K562 (cell line): ENCODE data around the gene SMCO3. TPM values are rescaled to one million over a fixed set of nuclear protein-coding genes. Genes with fewer than 3 reads are reported as not detected.

Source experiments
- ARID2 ChIP-seq: fragments of 450-650 bp; IDR thresholded peaks from 2 replicates; pipeline ENCODE4 v1.6.1; 2017; ENCODE audit warnings: antibody characterized with exemption, mild to moderate bottlenecking
- CEBPG ChIP-seq, 3 experiments: fragments of 200-800 bp in 1 of 3; sonication (Bioruptor generic) in 1 of 3; sonication (generic) in 1 of 3; formaldehyde crosslinking in 1 of 3; IDR thresholded peaks in 2 of 3; conservative IDR thresholded peaks in 1 of 3; 2 replicates each; pipeline versions ENCODE4 v1.6.1 to v1.8.0; 2016 to 2022; ENCODE audit warnings: missing compliant biosample characterization in 2 of 3, missing genetic modification characterization in 2 of 3, mild to moderate bottlenecking in 1 of 3, missing genetic modification reagents in 1 of 3
- CXXC5 ChIP-seq: fragments of 250-450 bp; sonication (Bioruptor Pico); IDR thresholded peaks from 2 replicates; pipeline ENCODE4 v1.8.0; 2022; ENCODE audit warnings: inconsistent platforms, mild to moderate bottlenecking, moderate library complexity
- FOS ChIP-seq: IDR thresholded peaks from 3 replicates; pipeline ENCODE4 v1.6.1; 2011; ENCODE audit not compliant: insufficient read length; ENCODE audit errors: extremely low read depth
- LEF1 ChIP-seq: fragments of 450-650 bp; IDR thresholded peaks from 2 replicates; pipeline ENCODE4 v1.6.1; 2016; ENCODE audit warnings: mild to moderate bottlenecking
- NR3C1 ChIP-seq: sonication (generic); formaldehyde crosslinking; IDR thresholded peaks from 2 replicates; pipeline ENCODE4 v1.8.1; 2022; ENCODE audit warnings: missing genetic modification reagents
- PYGO2 ChIP-seq: fragments of 450-650 bp; IDR thresholded peaks from 2 replicates; pipeline ENCODE4 v1.6.1; 2016; ENCODE audit warnings: mild to moderate bottlenecking, missing genetic modification characterization, moderate library complexity, missing compliant biosample characterization
- SMC3 ChIP-seq: conservative IDR thresholded peaks from 2 replicates; pipeline ENCODE4 v1.6.1; 2011; ENCODE audit warnings: low read depth, low read length, improper control_type of control experiment; ENCODE audit not compliant: insufficient read depth
- ZFP30 ChIP-seq: fragments of 250-450 bp; sonication (Bioruptor Pico); IDR thresholded peaks from 2 replicates; pipeline ENCODE4 v1.8.0; 2022; ENCODE audit warnings: moderate library complexity, mild to moderate bottlenecking, inconsistent platforms, borderline replicate concordance
- polyA plus RNA-seq, 8 experiments: library from polyadenylated mRNA; depleted of rRNA in 4 of 8; stranded (reverse) in 5 of 8; unstranded in 3 of 8; fragments of >200 nt; fragmentation: Nextera tagmentation in 2 of 8; fragmentation: Illumina TruSeq in 1 of 8; extraction: Ambion mirVana in 2 of 8; extraction: Trizol in 1 of 8; gene quantifications; 2 replicates each; pipeline versions ENCODE4 v1.2.1 to v1.2.3, GENCODE V29; 2011 to 2014; ENCODE audit warnings: inconsistent platforms in 1 of 8, missing spikeins in 1 of 8
- total RNA-seq, 7 experiments: library from RNA; depleted of rRNA in 6 of 7; stranded (reverse); fragments of >200 nt in 6 of 7; fragmentation: Illumina TruSeq in 2 of 7; extraction: Trizol in 2 of 7; gene quantifications; 2 replicates each; pipeline versions ENCODE4 v1.2.1 to v1.2.3, GENCODE V29; 2011 to 2021; ENCODE audit warnings: low replicate concordance in 1 of 7
- TF ChIP-seq, protein P1 (sequence below): fragments of 450-650 bp; IDR thresholded peaks from 2 replicates; pipeline ENCODE4 v1.6.1; 2016; ENCODE audit warnings: borderline replicate concordance
- TF ChIP-seq, protein P2 (sequence below), 2 experiments: fragments of 450-650 bp in 1 of 2; IDR thresholded peaks; 2 replicates each; pipeline ENCODE4 v1.6.1; 2011 to 2017; ENCODE audit warnings: low read depth in 2 of 2, antibody characterized with exemption in 1 of 2, borderline replicate concordance in 1 of 2, low read length in 1 of 2, mild to moderate bottlenecking in 1 of 2, mixed read lengths in 1 of 2; ENCODE audit not compliant: control insufficient read depth in 1 of 2
- TF ChIP-seq, protein P3 (sequence below): fragments of 450-650 bp; conservative IDR thresholded peaks from 2 replicates; pipeline ENCODE4 v1.6.1; 2016; ENCODE audit warnings: missing genetic modification characterization, low read depth, mild to moderate bottlenecking, control low read depth, missing compliant biosample characterization

The SMCO3 gene
- total and polyA plus RNA-seq, 9 of the 15 experiments (the other 6 are each of a cell fraction or from before 2014, with no cell fraction given) = 0.10 to 0.14 TPM; not detected in 7

DNA sequence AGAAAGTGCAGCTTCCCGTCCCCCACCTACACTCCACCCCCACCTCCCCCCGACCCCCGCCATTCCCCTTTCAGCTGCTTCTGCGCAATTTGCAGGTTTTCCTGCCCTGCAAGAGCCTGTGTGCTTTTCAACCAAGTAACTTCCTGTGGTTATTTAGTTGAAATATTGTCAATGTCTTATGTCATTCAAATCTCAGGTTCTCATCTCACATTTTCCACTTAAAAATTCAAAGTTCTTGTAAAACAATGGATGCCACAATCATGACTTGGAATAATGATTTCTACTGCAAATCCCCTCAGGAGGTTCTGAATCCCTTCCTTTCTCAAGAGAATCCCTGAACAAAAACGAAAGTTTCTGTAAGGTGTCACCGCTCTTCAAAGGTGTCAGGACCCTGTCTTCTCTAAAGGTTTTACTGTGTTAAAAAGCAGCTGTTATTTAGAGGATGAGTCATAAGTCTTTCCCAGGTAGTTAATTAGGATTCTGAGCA, 42.3 kb downstream of the SMCO3 start (continued):
- no peak for TF ChIP-seq SMC3
- TF ChIP-seq, protein P1, sequence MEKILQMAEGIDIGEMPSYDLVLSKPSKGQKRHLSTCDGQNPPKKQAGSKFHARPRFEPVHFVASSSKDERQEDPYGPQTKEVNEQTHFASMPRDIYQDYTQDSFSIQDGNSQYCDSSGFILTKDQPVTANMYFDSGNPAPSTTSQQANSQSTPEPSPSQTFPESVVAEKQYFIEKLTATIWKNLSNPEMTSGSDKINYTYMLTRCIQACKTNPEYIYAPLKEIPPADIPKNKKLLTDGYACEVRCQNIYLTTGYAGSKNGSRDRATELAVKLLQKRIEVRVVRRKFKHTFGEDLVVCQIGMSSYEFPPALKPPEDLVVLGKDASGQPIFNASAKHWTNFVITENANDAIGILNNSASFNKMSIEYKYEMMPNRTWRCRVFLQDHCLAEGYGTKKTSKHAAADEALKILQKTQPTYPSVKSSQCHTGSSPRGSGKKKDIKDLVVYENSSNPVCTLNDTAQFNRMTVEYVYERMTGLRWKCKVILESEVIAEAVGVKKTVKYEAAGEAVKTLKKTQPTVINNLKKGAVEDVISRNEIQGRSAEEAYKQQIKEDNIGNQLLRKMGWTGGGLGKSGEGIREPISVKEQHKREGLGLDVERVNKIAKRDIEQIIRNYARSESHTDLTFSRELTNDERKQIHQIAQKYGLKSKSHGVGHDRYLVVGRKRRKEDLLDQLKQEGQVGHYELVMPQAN = no peak
- TF ChIP-seq NR3C1 (CRISPR knock-in tag) = no peak
- TF ChIP-seq PYGO2 (tag) = no peak
- TF ChIP-seq FOS = no peak
- no peak for TF ChIP-seq ZFP30 (CRISPR knock-in tag)
- no peak for TF ChIP-seq LEF1
- no peak for TF ChIP-seq CXXC5 (CRISPR knock-in tag)
- TF ChIP-seq ARID2 = no peak
- TF ChIP-seq, protein P2, sequence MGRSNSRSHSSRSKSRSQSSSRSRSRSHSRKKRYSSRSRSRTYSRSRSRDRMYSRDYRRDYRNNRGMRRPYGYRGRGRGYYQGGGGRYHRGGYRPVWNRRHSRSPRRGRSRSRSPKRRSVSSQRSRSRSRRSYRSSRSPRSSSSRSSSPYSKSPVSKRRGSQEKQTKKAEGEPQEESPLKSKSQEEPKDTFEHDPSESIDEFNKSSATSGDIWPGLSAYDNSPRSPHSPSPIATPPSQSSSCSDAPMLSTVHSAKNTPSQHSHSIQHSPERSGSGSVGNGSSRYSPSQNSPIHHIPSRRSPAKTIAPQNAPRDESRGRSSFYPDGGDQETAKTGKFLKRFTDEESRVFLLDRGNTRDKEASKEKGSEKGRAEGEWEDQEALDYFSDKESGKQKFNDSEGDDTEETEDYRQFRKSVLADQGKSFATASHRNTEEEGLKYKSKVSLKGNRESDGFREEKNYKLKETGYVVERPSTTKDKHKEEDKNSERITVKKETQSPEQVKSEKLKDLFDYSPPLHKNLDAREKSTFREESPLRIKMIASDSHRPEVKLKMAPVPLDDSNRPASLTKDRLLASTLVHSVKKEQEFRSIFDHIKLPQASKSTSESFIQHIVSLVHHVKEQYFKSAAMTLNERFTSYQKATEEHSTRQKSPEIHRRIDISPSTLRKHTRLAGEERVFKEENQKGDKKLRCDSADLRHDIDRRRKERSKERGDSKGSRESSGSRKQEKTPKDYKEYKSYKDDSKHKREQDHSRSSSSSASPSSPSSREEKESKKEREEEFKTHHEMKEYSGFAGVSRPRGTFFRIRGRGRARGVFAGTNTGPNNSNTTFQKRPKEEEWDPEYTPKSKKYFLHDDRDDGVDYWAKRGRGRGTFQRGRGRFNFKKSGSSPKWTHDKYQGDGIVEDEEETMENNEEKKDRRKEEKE (IDR thresholded peaks at IDR 0.05; ENCODE audit: borderline replicate concordance in 1 of 2, control insufficient read depth in 1 of 2, low read depth in 2 of 2, low read length in 1 of 2) = no peak
- TF ChIP-seq CEBPG (CRISPR knock-in tag; IDR thresholded peaks at IDR 0.05) = no peak
- no peak for TF ChIP-seq CEBPG (tag; conservative IDR thresholded peaks at IDR 0.05 in 1 of 2, IDR thresholded peaks at IDR 0.05 in 1 of 2)
- TF ChIP-seq, protein P3, sequence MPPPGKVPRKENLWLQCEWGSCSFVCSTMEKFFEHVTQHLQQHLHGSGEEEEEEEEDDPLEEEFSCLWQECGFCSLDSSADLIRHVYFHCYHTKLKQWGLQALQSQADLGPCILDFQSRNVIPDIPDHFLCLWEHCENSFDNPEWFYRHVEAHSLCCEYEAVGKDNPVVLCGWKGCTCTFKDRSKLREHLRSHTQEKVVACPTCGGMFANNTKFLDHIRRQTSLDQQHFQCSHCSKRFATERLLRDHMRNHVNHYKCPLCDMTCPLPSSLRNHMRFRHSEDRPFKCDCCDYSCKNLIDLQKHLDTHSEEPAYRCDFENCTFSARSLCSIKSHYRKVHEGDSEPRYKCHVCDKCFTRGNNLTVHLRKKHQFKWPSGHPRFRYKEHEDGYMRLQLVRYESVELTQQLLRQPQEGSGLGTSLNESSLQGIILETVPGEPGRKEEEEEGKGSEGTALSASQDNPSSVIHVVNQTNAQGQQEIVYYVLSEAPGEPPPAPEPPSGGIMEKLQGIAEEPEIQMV (tag) = no peak
